ENCODE measurements around the gene SBSN.

SBSN gene

GRCh38 chr19:35516310-35516709, 11.8 kb downstream of the SBSN start:
- Histone ChIP-seq H3K36me3 (no peaks in the 10 kb centered on the region), H4K20me1 (no peaks in the 10 kb centered on the region; a peak in 1 of 22 replicates), H3K9me3 (replicated peaks in 1 of 11) (no peaks in the 10 kb centered on the region), H3K27ac (no peak overlapping the region), H3K4me2 (no peak overlapping the region), H3K27me3 (peaks cover 0 to 15% (median 5%) of the 10 kb centered on the region in 11 experiments; a peak in 16 of 22 replicates), H3K4me3 (no peak overlapping the region), H3K9ac (no peak overlapping the region), H3K4me1 (peaks cover 0 to 21% (median 7%) of the 10 kb centered on the region in 10 experiments; a peak in 10 of 20 replicates)
- TF ChIP-seq Cebpa-rat (IDR thresholded peaks at IDR 0.05): no peak

GRCh38 chr19:35514282-35514809, 13.8 kb downstream of the SBSN start:
- peaks cover 8 to 28% (median 17%) of the 10 kb centered on the region in 10 experiments; a peak in 18 of 20 replicates for H3K4me1 ChIP-seq
- H3K4me3 ChIP-seq: no peak overlapping the region
- no peaks in the 10 kb centered on the region for H3K9me3 ChIP-seq (replicated peaks in 1 of 11)
- no peak overlapping the region for H3K27ac ChIP-seq
- no peak overlapping the region for H3K9ac ChIP-seq
- no peak for TF ChIP-seq Cebpa-rat (IDR thresholded peaks at IDR 0.05)
- peak overlapping the region in 4 of 11 experiments; percentile 3 to 30 (median 14); a peak in 6 of 22 replicates for H3K4me2 ChIP-seq
- H3K36me3 ChIP-seq: no peaks in the 10 kb centered on the region
- peaks cover 17 to 35% (median 24%) of the 10 kb centered on the region in 11 experiments for H3K27me3 ChIP-seq
- no peaks in the 10 kb centered on the region; a peak in 2 of 22 replicates for H4K20me1 ChIP-seq

DNA sequence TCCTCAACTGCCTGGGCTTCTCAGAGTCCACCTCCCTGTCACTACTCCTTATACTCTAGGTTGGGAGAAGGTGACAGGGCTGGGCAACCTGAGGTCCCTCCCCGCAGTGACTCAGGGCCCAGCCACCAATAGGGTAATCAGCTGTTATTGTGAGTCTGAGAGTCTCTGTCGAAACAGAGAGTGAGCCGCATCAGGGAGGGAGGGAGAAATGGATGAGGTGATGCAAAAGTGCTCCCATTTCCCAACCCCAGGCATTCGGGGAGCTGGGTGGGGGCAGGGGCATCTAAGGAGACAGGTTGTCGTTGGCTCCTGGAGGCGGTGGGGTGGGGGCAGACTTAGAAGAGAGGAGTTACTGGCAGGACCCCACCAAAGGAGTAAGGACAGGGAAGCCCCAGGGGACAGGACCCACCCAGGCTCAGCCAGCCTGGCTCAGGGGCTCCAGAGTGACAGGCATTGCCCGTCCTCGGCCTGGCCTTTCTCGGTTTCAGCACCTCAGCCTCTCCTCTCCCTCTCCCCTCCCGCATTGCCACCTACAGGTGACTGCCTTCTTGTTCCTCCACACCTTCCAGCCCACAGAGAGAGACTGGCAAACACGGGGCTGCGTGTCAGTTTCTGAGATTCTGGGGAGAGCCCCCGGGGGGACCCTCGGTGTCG, 14.4 kb downstream of the SBSN start, which contains the start of gene DMKN:
Gene DMKN (minus strand): TSS at position 22 of the 654 bp plus-strand sequence. CDS start 174 bp downstream, outside the sequence.
- Histone ChIP-seq H3K27ac (no peak within 1 kb of the TSS), H3K4me3 (no peak within 1 kb of the TSS), H3K4me1 (peaks cover 8 to 28% (median 17%) of the 10 kb centered on the region in 10 experiments; a peak in 18 of 20 replicates), H3K4me2 (peak within 1 kb of the TSS in 4 of 11 experiments; percentile 3 to 30 (median 14); a peak in 6 of 22 replicates), H3K9me3 (replicated peaks in 1 of 11) (no peaks in the 10 kb centered on the region), H4K20me1 (no peaks in the 10 kb centered on the region; a peak in 2 of 22 replicates), H3K27me3 (peaks cover 23 to 41% (median 30%) of the 10 kb centered on the region in 11 experiments), H3K36me3 (no peaks in the 10 kb centered on the region), H3K9ac (no peak within 1 kb of the TSS)
- TF ChIP-seq Cebpa-rat (IDR thresholded peaks at IDR 0.05): no peak

GRCh38 chr19:35512831-35513627, 15.1 kb downstream of the SBSN start:
- Histone ChIP-seq H3K9me3 (replicated peaks in 1 of 11) (no peaks in the 10 kb centered on the region), H3K4me2 (no peak overlapping the region), H3K36me3 (no peaks in the 10 kb centered on the region), H3K4me1 (peaks cover 8 to 28% (median 17%) of the 10 kb centered on the region in 10 experiments; a peak in 18 of 20 replicates), H3K9ac (no peak overlapping the region), H3K27ac (no peak overlapping the region), H4K20me1 (no peaks in the 10 kb centered on the region; a peak in 2 of 22 replicates), H3K27me3 (peaks cover 30 to 48% (median 38%) of the 10 kb centered on the region in 11 experiments), H3K4me3 (no peak overlapping the region)
- no peak for TF ChIP-seq Cebpa-rat (IDR thresholded peaks at IDR 0.05)

DNA sequence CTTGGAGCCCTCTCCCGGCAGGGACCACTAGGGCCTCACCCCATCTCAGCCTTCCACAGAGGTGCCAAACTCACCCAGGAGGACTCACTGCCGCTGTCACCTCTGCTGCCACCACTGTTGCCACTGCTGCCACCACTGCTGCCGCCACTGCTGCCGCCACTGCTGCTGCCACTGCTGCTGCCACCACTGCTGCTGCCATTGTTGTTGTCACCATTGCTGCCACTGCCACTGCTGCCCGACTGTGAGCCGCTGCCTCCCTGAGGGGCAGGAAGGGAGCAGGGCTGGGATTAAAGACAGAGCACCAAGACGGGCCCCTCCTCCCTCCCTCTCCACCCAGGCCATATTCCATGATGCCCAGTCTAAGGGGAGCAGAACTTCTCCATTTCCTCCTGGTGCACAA, 16.8 kb downstream of the SBSN start:
- no peaks in the 10 kb centered on the region for H3K36me3 ChIP-seq
- no peak overlapping the region for H3K9ac ChIP-seq
- H3K4me1 ChIP-seq: peaks cover 6 to 20% (median 15%) of the 10 kb centered on the region in 10 experiments; a peak in 17 of 20 replicates
- H3K27me3 ChIP-seq: peaks cover 43 to 65% (median 54%) of the 10 kb centered on the region in 11 experiments
- no peak overlapping the region for H3K4me2 ChIP-seq
- no peak overlapping the region for H3K27ac ChIP-seq
- H3K4me3 ChIP-seq: no peak overlapping the region
- no peaks in the 10 kb centered on the region for H3K9me3 ChIP-seq (replicated peaks in 1 of 11)
- no peak for TF ChIP-seq Cebpa-rat (IDR thresholded peaks at IDR 0.05)
- H4K20me1 ChIP-seq: no peaks in the 10 kb centered on the region; a peak in 2 of 22 replicates

- Histone ChIP-seq H3K9me3 (replicated peaks in 1 of 11) (no peaks in the 10 kb centered on the region), H3K27me3 (peaks cover 43 to 72% (median 59%) of the 10 kb centered on the region in 11 experiments), H3K4me1 (peaks cover 6 to 20% (median 15%) of the 10 kb centered on the region in 10 experiments; a peak in 17 of 20 replicates), H3K9ac (no peak overlapping the region), H3K4me3 (no peak overlapping the region), H3K27ac (no peak overlapping the region), H3K4me2 (peak overlapping the region; percentile 33 to 68 (median 54); a peak in 18 of 22 replicates), H3K36me3 (no peaks in the 10 kb centered on the region), H4K20me1 (no peaks in the 10 kb centered on the region; a peak in 2 of 22 replicates)
- TF ChIP-seq Cebpa-rat (IDR thresholded peaks at IDR 0.05): no peak
Measured at GRCh38 chr19:35510626-35510964, 17.5 kb downstream of the SBSN start.

GRCh38 chr19:35509861-35510625, 18.1 kb downstream of the SBSN start:
- peak overlapping the region in 2 of 11 experiments; percentile 22; a peak in 1 of 22 replicates for H3K9ac ChIP-seq
- no peak overlapping the region for H3K27ac ChIP-seq
- no peak for TF ChIP-seq Cebpa-rat (IDR thresholded peaks at IDR 0.05)
- no peaks in the 10 kb centered on the region; a peak in 2 of 22 replicates for H4K20me1 ChIP-seq
- no peaks in the 10 kb centered on the region for H3K9me3 ChIP-seq (replicated peaks in 1 of 11)
- H3K36me3 ChIP-seq: no peaks in the 10 kb centered on the region
- peak overlapping the region in 4 of 10 experiments; percentile 4 to 23 (median 16); a peak in 3 of 20 replicates for H3K4me3 ChIP-seq
- H3K4me2 ChIP-seq: peak overlapping the region; percentile 33 to 68 (median 54); a peak in 21 of 22 replicates
- H3K27me3 ChIP-seq: peaks cover 43 to 78% (median 63%) of the 10 kb centered on the region in 11 experiments
- H3K4me1 ChIP-seq: peaks cover 6 to 20% (median 15%) of the 10 kb centered on the region in 10 experiments; a peak in 17 of 20 replicates

GRCh38 chr19:35509018-35509652, 19.0 kb downstream of the SBSN start:
- H3K27me3 ChIP-seq: peaks cover 43 to 76% (median 65%) of the 10 kb centered on the region in 11 experiments
- H3K4me1 ChIP-seq: peaks cover 6 to 15% (median 12%) of the 10 kb centered on the region in 10 experiments; a peak in 17 of 20 replicates
- no peak overlapping the region for H3K4me3 ChIP-seq
- H3K4me2 ChIP-seq: peak overlapping the region in 1 of 11 experiments; percentile 40; a peak in 1 of 22 replicates
- TF ChIP-seq Cebpa-rat (IDR thresholded peaks at IDR 0.05): no peak
- no peaks in the 10 kb centered on the region for H3K36me3 ChIP-seq
- no peak overlapping the region for H3K9ac ChIP-seq
- no peak overlapping the region for H3K27ac ChIP-seq
- no peaks in the 10 kb centered on the region for H3K9me3 ChIP-seq (replicated peaks in 1 of 11)
- no peaks in the 10 kb centered on the region; a peak in 2 of 22 replicates for H4K20me1 ChIP-seq
